NCI-H2171 treated with DMSO at 0.1 percent for 48 hours (cell line): ENCODE data around the gene SAMD3.
"Not testable (repeated sequence)": the region's sequence is repeated elsewhere in the genome, so short reads cannot be mapped to it uniquely, and the experiment has no call there.

Experiments used
- DNase-seq: peaks from one replicate; lab custom pipeline; 2025; lab: John Stamatoyannopoulos, UW

The SAMD3 gene

GRCh38 chr6:130207979-130208649 is 14.6 kb downstream of the SAMD3 start:
- no peak for DNase-seq

DNA sequence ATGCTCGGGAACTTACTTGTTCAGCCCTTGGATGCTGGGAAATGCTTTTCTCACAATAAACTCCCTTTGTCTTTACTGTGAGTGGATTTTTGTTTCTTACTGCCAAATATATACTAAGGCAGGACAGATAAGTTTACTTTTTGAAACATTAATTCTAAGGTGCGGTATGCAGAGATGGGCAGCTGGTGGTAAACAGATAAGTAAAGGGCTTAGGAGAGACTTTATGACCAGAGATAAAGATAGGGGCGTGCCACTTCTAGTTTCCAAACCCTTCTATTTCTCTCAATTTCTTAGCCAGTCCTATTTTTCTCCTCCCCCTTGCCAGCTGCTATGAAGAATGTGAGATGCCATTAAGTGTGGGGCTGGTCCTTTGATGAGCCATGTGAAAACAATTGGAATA is 16.3 kb downstream of the SAMD3 start:
- DNase-seq: no peak

- no peak for DNase-seq
Observed at GRCh38 chr6:130204322-130204721, 18.4 kb downstream of the SAMD3 start.

- no peak for DNase-seq
Observed at GRCh38 chr6:130203370-130203769, 19.4 kb downstream of the SAMD3 start.

DNA sequence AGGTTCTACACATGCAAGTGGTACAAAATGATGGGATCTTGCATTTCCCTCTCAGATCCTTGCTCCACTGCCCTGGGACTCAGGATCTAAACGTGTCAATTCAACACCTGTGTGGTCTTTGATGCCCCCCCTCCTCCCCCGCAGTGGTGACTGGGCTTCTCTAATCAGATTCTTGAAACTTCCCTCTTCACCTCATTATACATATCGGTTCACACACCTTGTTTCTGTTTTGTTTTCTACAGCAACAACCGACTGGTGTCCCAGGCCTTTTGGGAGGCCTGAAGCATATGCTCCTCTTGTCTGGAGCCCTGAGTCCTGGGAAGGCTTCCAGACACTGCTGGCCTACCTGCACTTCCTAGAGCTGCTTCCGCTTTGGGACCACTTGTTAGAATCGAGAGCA is 20.0 kb downstream of the SAMD3 start:
- DNase-seq: no peak

GRCh38 chr6:130200020-130200419 is 22.7 kb downstream of the SAMD3 start:
- DNase-seq: no peak

DNA sequence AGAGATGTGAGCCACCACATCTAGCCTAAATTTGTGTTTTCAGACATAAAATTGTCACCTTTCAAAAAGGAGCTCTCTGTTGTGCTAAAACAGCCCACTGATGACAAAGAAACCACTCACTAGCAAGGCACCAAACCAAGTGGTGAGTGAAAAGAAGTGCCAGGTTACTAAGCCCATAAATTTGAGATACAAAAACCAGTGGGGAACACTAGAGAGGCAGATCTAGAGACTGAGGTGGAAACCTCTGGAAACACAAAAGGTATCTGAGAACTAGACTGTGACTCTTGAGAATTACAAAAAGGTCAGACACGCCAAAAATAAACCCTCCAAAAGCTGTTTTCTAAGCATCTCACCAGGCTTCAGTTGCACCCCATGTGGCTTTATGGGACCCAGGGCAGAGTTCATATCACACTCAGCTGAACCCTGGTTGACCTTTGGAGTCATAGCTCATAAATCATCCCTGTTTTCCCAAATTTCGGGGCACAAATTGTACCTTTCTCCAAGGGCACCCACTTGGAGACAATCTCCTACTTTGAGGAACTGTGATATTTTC is 24.2 kb downstream of the SAMD3 start:
- no peak for DNase-seq

DNA sequence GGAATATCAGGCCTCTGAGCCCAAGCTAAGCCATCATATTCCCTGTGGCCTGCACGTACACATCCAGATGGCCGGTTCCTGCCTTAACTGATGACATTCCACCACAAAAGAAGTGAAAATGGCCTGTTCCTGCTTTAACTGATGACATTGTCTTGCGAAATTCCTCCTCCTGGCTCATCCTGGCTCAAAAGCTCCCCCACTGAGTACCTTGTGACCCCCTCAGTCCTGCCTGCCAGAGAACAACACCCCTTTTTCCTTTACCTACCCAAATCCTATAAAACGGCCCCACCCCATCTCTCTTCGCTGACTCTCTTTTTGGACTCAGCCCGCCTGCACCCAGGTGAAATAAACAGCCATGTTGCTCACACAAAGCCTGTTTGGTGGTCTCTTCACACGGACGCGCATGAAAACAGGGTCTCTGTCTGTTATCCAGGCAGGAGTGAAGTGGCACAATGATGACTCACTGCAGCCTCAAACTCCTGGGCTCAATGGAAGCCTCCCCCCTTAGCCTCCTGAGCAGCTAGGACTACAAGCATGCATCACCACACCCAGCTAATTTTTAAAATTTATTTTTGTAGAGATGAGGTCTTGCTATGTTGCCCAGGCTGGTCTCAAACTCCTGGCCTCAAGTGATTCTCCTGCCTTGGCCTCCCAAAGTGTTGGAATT is 24.8 kb downstream of the SAMD3 start:
- DNase-seq: not testable (repeated sequence)

DNA sequence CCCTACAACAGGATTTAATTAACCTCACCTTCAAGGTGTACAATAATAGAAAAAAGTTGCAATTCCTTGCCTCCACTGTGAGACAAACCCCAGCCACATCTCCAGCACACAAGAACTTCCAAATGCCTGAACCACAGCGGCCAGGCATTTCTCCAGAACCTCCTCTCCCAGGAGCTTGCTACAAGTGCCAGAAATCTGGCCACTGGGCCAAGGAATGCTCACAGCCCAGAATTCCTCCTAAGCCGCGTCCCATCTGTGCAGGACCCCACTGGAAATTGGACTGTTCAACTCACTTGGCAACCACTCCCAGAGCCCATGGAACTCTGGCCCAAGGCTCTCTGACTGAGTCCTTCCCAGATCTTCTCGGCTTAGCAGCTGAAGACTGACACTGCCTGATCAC is 28.3 kb downstream of the SAMD3 start:
- not testable (repeated sequence) for DNase-seq

GRCh38 chr6:130190701-130191690 is 31.8 kb downstream of the SAMD3 start:
- DNase-seq: no peak

- no peak for DNase-seq
Observed at GRCh38 chr6:130189531-130190397, 33.0 kb downstream of the SAMD3 start.

- no peak for DNase-seq
Observed at GRCh38 chr6:130188207-130188899, 34.4 kb downstream of the SAMD3 start.

DNA sequence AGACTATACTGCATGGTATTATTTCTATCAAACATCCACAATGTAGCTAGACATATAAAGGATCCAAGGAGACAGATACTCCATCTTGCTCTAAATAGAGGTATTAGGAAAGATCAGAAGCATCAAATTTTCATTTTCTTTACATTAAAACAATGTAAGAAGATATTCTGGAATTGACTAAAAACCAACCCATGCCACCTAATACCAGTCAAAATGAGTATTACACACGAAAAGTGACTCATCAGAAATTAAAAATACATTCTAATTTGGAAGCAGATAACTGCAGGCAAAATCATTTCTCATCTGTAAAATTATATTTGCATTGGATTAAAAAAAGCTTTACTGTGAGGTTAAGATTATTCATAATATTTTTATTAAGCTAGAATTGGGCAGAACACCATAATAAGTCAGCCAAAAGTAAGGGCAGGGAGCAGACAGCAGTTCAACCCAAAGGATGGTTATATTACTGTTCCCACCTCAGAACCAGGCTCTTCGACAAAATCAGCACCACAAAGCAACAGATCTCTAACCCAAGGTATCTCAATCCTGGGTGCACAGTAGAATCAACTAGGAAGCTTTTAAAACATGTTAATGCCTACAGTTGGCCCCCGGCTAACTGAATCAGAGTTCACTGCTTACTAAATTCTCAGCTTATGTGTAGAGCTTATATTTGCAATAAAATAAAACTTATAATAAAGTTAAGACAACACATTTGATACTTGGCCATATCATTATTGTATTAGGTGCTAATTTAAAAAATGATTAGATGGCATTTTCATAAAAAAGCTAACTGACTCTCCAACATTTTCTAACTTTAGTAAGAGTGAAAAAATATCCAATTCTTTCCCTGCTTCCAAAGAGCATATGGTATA is 35.2 kb downstream of the SAMD3 start:
- no peak for DNase-seq

GRCh38 chr6:130185658-130186057 is 37.1 kb downstream of the SAMD3 start:
- no peak for DNase-seq

DNA sequence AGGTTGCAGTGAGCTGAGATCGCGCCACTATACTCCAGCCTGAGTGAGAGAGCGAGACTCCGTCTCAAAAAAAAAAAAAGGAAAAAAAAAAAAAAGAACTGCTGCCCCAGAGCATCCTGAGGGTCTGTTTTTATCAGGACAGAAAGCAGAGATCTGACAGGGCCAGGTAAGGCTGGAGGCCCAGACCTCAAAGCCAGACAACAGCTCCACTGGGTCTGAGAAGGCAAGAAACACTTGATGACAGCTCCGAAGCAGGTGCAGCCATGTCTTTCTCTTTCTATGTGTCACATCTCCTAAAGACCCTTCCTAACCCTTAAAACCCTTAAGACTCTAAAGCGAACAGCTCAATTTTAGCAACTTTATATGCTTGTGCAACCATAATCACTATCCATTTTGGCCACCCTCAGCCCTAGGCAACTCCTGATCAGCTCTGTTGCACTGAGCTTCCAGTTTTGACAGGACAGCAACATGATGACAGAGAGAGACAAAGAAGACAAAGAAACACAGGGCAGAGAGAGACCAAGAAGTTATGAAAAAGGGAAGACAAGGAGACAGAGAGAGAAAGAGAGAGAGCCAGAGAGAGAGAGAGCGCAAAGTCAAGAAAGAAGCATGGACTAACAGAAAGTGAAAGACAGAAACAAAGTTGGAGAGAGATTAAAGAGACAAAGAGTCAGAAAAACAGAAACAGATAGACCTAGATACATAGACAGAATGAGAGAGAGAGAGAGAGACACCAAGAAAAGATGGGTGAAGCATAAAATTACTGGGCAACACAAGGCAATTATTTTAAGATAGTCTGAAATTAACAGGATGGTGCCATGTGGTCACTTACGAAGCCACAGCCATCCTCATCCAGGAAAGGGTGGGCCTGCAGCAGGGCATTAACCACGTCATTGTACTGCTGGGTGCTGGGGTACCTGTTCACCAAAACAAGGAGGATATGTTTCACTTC is 39.2 kb downstream of the SAMD3 start:
- no peak for DNase-seq

GRCh38 chr6:130182466-130182865 is 40.3 kb downstream of the SAMD3 start:
- no peak for DNase-seq

GRCh38 chr6:130178692-130179091 is 44.1 kb downstream of the SAMD3 start:
- DNase-seq: no peak

DNA sequence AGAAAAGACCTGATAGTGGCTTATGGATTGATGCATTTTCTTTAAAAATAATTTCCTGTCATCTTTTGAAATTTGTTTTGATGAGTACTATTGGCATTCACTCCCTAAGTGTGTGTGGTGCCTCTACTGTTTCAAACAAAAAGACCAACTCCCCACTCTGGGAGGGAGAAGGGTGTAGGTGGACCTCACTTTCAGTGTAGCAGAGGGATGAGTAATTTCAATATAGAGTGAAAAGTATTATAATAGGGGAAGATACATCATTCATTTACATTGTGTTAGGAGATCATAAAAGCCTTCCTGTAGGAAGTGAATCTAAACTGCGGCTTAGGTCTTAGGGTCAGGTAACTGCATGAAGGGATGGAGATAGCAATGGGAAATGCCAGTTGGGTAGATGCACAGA is 46.4 kb downstream of the SAMD3 start:
- no peak for DNase-seq
